ENCODE data around the gene CDC42SE2. TPM values are rescaled to one million over a fixed set of nuclear protein-coding genes. Genes with fewer than 3 reads are reported as not detected.

Gene CDC42SE2
- total RNA-seq, 2 experiments from 2014 or later = 105 to 106 TPM

DNA sequence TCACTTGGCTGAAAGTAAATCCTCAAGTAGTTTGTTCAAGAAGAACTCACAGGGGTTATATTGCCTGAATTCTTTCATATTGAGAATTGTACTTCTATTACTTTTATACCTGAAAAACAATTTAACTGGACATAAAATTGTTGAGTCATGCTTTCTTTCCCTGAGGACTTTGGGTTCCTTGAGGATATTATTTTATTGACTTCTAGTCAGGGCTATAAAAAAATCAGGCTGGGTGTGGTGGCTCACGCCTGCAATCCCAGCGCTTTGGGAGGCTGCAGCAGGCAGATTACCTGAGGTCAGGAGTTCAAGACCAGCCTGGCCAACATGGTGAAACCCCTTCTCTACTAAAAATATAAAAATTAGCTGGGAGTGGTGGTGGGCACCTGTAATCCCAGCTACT lies 17.9 kb upstream of the CDC42SE2 start:
- POLR2A ChIA-PET = no interaction called here
- CTCF ChIA-PET = no interaction called here

DNA sequence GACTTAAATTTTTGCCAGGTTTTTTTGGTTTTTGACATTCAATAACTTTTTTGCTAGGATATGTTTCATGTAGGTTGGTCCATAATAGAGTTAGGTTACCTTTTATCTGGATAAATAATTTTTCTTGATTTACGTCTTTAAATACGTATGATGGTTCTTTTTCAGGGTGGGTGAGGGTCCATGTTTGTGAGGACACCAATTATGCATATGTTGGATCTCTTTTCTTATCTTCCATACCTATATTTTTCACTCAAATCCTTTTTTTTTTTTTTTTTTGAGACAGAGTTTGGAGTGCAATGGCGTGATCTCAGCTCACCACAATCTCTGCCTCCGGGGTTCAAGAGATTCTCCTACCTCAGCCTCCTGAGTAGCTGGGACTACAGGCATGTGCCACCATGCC lies 17.3 kb upstream of the CDC42SE2 start:
- CTCF ChIA-PET = no interaction called here
- POLR2A ChIA-PET = no interaction called here

DNA sequence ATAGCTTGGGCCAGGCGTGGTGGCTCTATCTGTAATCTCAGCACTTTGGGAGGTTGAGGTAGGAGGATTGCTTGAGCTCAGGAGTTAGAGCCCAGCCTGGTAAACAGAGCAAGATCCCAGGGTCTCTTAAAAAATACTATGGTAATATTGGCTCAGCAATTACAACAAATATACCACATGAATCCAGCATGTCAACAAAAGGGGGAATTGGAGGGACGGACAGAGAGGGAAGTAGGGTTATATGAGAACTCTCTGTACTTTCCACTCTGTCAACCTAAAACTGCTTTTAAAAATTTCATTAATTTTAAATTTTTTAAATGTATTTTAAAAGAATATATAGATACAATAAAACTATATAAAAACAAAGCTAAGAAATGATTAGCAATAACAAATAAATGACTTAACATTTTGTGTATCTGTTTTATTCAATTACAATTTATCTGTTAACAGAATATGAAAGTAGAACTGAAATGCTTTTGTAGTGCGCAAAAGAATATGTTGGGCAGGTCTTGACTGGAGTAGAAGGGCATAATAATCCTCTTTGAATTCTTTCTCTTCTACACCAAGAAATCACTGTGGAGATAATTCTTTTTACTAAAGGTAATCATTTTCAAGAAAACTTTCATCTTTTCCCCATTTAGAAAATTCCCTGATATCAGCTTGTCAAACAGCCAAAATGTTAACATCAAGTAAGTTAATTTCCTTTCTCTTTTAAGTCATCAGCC lies 12.9 kb upstream of the CDC42SE2 start:
- ChIA-PET POLR2A (interaction anchor here (0.5 to 6.7 kb wide), 3 partner anchors 13 to 264 kb away, joined by 3 to 100 read pairs (median 3); partner anchors contain the start of gene CDC42SE2), CTCF (no interaction called here)

DNA sequence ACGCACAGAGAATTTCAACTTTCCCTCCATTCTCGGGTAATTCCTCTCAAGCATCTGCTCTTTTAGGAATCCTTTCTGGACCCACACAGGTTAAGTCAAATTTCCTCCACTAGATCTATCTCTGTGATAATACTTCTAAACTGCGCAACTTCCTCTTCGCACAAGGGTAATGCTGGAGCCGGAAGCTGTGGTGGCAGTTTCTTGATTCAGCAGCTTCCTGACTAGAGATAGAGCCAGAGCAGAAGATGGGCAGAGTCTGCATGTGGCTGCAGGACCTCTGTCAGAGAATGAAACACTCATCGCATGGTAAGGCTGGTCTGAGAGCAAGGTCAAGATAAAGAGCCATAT lies 11.1 kb upstream of the CDC42SE2 start:
- CTCF ChIA-PET = interaction anchor here (1.0 to 1.2 kb wide), 3 partner anchors 11 to 23 kb away, joined by 4 to 8 read pairs (median 7); partner anchors contain the start of gene CDC42SE2
- POLR2A ChIA-PET = interaction anchor here (0.6 to 6.7 kb wide), 8 partner anchors 11 to 141 kb away, joined by 3 to 100 read pairs (median 4); partner anchors contain the start of gene CDC42SE2

DNA sequence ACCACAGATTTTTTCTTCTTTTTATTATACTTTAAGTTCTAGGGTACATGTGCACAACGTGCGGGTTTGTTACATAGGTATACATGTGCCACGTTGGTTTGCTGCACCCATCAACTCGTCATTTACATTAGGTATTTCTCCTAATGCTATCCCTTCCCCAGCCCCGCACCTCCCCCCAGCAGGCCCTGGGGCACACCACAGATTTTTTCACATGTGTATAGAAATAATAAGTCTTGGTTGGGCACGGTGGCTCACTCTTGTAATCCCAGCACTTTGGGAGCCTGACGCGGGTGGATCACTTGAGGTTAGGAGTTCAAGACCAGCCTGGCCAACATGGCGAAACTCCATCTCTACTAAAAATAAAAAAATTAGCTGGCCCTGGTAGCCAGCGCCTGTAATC lies 9.8 kb upstream of the CDC42SE2 start:
- ChIA-PET POLR2A (interaction anchor here (1.0 to 6.7 kb wide), 3 partner anchors 10 to 128 kb away, joined by 6 to 100 read pairs (median 10); partner anchors contain the start of gene CDC42SE2), CTCF (interaction anchor here (0.8 to 1.5 kb wide), 4 partner anchors 11 to 89 kb away, joined by 3 to 4 read pairs (median 3); partner anchors contain the start of gene HINT1)

DNA sequence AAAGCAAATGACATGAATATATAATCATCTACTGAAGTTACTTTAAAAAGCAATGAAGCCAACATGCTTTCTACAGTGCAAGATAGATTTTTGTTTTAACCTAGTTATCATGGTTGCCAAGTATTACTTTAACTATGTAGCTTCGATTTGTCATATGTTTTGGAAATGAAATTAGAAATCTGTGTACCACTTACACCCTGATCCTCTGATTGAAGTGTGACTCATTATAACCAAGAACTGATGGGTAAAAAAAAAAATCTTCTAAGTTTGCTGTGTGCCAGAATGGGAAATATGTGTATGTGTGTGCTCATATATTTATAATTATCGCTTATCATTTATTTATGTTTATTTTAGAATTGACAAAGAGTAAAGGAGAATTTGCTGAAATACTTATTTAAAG lies 9.1 kb upstream of the CDC42SE2 start:
- ChIA-PET POLR2A (interaction anchor here (0.6 to 6.7 kb wide), 7 partner anchors 9 to 130 kb away, joined by 3 to 100 read pairs (median 6); partner anchors contain the start of gene CDC42SE2), CTCF (interaction anchor here (0.8 to 1.5 kb wide), 4 partner anchors 10 to 89 kb away, joined by 3 to 4 read pairs (median 3); partner anchors contain the start of gene HINT1)

DNA sequence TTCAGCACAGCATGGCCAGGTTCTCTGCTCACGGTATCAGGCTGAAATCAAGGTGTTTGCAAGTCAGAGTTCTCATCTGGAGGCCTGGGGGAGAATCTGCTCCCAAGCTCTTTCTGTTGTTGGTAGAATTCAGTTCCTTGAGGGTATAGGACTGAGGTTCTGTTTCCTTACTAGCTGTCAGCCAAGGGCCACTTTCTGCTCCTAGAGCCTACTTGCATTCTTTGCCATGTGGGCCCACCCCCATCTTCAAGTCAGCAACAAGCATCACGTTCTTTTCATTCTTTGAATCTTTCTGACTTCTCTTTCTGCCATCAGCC lies 7.4 kb upstream of the CDC42SE2 start:
- POLR2A ChIA-PET = interaction anchor here (0.5 to 1.1 kb wide), 3 partner anchors 22 to 133 kb away, joined by 3 read pairs; no protein-coding TSS in a partner anchor
- CTCF ChIA-PET = interaction anchor here (1.0 to 2.0 kb wide), 2 partner anchors 8 to 9 kb away, joined by 3 to 5 read pairs; no protein-coding TSS in a partner anchor

DNA sequence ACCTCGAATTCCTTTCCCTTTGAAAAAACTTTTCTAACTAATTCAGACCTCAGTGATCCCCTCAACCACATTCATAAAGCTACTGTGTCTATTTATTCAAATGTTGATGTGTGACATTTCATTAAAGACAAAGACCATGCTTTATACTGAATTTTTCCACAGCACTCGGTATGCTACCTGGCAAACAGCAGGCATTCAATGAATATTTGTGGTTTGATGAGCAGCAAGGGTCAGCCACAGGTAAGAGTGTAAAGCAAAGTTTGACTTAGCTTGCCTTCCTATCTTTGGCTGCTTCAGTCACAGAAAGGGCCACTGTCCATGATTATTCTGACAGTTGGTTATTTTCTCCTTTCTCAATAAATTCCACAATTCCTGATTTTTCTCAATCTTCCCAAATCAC lies 5.1 kb upstream of the CDC42SE2 start:
- ChIA-PET CTCF (interaction anchor here (0.9 kb wide), 1 partner anchor 164 kb away, joined by 3 read pairs; no protein-coding TSS in a partner anchor), POLR2A (interaction anchor here (0.9 kb wide), 2 partner anchors 27 to 93 kb away, joined by 3 read pairs; no protein-coding TSS in a partner anchor)

DNA sequence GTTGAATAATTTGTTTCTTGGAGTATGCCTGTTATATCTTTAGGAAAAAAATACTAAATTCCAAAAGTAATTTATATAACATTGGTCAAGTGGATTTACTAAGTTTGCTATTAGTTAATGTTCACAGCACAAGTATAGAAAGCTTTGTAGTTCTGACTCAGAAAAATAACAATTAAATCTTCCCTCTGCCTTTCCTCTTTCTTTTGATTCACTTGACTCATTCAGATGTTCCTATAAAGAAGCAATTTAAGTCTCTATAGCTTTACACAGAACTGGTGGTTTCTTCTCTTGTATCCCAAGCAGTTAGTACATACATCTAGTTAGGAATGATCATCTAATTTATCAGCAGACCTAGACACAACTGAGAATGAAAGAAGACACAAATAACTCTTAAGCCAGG lies 4.5 kb upstream of the CDC42SE2 start:
- CTCF ChIA-PET = interaction anchor here (0.9 kb wide), 1 partner anchor 164 kb away, joined by 3 read pairs; no protein-coding TSS in a partner anchor
- POLR2A ChIA-PET = no interaction called here

DNA sequence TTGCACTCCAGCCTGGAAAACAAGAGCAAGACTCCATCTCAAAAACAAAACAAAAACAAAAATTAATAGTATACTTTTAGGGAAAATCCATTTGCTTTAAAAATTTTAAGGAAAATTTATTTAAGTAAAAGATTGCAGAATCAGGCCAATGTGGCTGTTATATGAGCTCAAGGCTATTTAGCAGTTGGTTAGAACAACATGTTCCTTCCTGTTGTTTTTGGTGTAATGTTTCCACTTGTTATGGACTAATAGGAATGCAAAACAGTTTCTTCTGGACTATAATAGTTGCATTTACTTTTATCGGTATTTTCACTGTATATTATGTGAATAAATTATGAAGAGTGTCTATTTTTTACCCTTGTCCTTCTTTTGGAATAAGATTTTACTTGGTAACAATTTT lies 3.0 kb upstream of the CDC42SE2 start:
- ChIA-PET POLR2A (interaction anchor here (6.6 kb wide), 1 partner anchor 8 kb away, joined by 100 read pairs; no protein-coding TSS in a partner anchor), CTCF (no interaction called here)

DNA sequence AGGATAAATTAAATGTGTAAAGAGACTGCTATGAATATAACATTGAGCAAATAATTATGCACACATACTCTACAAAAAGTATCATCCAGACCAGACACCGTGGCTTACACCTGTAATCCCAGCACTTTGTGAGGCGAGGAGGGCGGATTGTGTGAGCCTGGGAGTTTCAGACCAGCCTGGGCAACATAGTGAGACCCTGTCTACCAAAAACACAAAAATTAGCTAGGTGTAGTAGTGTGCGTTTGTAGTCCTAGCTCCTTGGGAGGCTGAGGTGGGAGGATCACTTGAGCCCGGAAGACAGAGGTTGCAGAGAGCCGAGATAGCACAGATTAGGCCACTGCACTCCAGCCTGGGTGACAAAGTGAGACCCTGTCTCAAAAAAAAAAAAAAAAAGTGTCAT lies 2.4 kb upstream of the CDC42SE2 start:
- ChIA-PET POLR2A (interaction anchor here (0.6 to 6.6 kb wide), 3 partner anchors 9 to 378 kb away, joined by 6 to 100 read pairs (median 6); no protein-coding TSS in a partner anchor), CTCF (interaction anchor here (0.6 to 0.7 kb wide), 2 partner anchors 13 to 57 kb away, joined by 3 to 4 read pairs; no protein-coding TSS in a partner anchor)

DNA sequence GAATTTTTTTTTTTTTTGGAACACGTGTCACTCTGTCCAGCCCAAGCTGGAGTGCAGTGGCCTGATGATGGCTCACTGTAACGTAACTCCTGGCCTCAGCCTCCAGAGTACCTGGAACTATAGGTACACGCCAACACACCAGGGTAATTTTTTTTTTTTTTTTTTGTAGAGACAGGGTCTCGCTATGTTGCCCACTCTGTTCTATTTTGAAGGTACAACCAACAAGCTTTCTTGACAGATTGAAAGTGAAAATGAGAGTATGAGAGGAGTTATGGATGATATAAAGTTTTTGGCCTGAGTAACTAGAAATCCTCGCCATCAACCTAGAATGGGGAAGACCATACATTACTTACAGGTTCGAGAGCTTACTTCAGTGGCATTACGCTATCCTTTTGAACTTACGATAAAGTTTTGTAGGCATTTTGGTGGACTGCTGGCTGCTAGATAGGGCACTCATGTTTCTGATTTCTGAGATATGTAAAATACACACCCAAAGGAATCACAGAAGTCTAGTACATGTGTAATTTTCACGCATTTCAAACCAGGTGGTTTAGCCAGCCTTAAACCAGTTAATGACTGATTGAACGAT lies 806 bp upstream of the CDC42SE2 start:
- ChIA-PET POLR2A (interaction anchor here (0.7 to 6.6 kb wide), 7 partner anchors 9 to 132 kb away, joined by 3 to 100 read pairs (median 5); no protein-coding TSS in a partner anchor), CTCF (interaction anchor here (0.7 to 3.6 kb wide), 7 partner anchors 10 to 130 kb away, joined by 3 to 15 read pairs (median 5); no protein-coding TSS in a partner anchor)

DNA sequence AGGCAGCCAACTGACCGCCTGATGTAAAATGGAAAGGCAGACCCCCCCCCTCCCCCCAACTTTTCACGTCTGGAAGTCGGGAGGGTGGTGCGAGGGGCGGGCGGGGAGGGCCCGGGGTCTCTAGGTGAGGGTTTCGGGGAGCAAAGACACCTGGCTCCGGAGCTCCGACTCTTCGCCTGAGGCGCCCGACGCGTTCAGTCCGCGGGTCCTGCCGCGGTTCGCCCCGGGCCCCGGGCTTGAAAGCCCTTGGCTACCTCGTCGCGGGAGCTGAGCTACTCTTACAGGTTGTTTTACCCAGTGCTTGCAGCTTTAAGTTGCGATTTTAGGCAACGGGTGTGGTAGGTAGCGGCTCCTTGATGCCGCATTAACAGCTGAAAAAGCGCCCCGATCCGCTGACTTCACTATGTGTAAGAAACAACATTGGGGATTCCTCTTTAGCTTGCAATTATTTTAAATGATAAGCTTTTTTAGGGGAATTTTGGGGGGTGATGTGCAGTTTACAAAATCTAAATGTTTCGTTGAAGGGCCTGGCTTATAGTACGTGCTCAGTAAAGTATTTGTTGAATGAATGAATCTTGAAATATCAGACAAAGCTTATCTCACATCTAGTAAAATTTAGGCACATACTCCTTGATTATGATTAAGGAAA lies 722 bp downstream of the CDC42SE2 start:
- CTCF ChIA-PET = interaction anchor here (0.6 to 3.6 kb wide), 12 partner anchors 9 to 120 kb away, joined by 3 to 15 read pairs (median 4); no protein-coding TSS in a partner anchor
- POLR2A ChIA-PET = interaction anchor here (0.6 to 6.6 kb wide), 13 partner anchors 7 to 130 kb away, joined by 3 to 100 read pairs (median 5); partner anchors contain the start of gene HINT1

DNA sequence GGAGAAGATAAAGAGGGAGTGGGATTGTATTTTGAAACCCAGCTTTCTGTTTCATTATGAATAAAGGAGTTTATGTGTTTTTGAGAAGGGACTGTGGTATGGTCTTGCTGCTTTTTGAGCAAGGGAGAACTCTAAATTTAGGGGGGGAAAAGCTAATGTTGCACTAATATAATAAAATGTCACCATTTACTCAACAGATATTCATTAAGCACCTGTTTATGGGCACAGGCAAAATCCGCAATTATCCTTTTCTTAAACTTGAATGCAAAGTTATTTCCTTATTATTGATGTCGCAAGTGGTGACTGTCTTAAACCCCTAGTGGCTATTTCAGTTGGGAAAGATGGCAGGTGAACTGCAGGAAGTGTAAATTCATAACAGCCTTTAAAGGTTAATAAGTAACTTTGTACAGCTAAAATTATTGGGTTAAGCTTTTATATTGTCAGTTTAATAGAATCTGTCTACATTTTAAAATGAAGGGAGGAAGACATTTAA lies 1.5 kb downstream of the CDC42SE2 start:
- ChIA-PET POLR2A (interaction anchor here (0.8 to 6.6 kb wide), 9 partner anchors 8 to 130 kb away, joined by 3 to 100 read pairs (median 5); partner anchors contain the start of gene HINT1), CTCF (interaction anchor here (0.6 to 3.6 kb wide), 13 partner anchors 8 to 119 kb away, joined by 3 to 15 read pairs (median 4); no protein-coding TSS in a partner anchor)

DNA sequence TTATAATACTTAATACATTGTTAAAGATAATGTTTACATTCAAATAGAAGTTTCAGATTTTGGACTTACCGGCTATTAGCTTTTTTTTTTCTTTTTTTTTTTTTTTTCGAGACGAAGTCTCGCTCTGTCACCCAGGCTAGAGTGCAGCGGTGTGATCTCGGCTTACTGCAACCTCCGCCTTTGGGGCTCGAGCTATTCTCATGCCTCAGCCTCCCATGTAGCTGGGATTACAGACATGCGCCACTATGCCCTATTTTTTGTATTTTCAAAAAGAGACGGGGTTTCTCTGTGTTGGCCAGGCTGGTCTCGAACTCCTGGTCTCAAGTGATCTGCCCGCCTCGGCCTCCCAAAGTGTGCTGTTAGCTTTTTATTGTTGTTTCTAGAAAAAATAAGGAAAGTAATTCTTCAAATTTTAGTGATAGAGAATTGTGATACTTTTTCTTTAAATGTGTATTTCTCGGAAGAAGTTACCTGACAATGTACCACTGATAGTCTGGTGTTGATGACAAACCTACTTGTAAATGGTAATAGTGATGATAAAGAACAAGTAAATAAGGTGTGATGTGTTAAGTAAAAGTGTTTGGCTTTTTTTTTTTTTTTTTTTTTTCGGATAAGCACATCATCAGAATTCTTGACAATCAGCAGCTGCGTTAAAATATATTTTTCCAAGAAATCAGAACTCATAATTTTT lies 2.7 kb downstream of the CDC42SE2 start:
- CTCF ChIA-PET = interaction anchor here (0.7 to 3.6 kb wide), 6 partner anchors 8 to 355 kb away, joined by 3 to 15 read pairs (median 6); no protein-coding TSS in a partner anchor
- POLR2A ChIA-PET = interaction anchor here (0.6 to 6.6 kb wide), 14 partner anchors 9 to 116 kb away, joined by 3 to 100 read pairs (median 6); no protein-coding TSS in a partner anchor

DNA sequence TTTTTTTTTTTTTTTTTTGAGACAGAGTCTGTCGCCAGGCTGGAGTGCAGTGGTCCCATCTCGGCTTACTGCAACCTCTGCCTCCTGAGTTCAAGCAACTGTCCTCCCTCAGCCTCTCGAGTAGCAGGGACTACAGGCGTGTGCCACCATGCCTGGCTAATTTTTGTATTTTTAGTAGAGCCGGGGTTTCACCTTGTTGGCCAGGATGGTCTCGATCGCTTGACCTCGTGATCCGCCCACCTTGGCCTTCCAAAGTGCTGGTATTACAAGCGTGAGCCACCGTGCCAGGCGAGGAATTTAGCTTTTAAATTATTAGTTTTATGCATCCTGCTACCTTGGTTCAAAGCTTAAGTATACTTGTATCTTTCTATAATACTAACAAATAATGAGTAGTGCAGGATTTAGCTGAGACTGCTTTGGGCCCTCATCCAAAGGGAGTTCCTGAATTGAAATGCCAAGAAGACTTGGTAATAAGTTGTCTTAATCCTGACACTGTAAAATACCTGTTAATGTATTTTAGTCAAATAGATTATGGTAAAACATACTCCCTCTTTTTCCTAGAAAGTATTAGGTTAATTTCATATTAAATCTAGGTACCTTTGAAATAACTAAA lies 5.0 kb downstream of the CDC42SE2 start:
- CTCF ChIA-PET = no interaction called here
- POLR2A ChIA-PET = no interaction called here

DNA sequence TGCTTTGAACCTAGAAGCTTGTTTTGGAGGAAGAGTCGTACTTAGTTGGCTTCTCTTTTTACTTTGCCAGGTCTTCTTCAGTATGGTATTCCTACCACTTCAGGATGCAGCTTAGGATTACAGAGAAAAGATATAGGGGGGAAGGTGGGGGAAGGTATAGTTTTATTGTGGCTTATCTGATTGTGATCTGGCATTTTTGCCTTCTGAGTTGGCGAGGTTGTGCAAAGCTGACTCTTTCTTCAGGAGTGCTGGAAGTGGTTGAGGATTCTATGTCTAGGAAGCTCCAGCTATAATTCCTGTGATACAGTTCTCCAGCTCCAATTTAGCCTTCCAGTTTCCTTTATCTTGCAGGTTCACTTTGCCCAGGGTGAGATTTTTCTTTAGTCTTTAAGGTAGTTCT lies 7.0 kb downstream of the CDC42SE2 start:
- POLR2A ChIA-PET = interaction anchor here (0.5 to 1.2 kb wide), 4 partner anchors 16 to 213 kb away, joined by 3 to 12 read pairs (median 4); no protein-coding TSS in a partner anchor

More for the DNA sequence above, 7.0 kb downstream of the CDC42SE2 start:
- CTCF ChIA-PET = interaction anchor here (0.9 to 1.6 kb wide), 3 partner anchors 11 to 126 kb away, joined by 3 to 4 read pairs (median 3); no protein-coding TSS in a partner anchor

Data from activated CD8-positive, alpha-beta memory T cell treated with anti-CD3 and anti-CD28 coated beads for 36 hours (primary cell).